GM12878 (cell line): ENCODE measurements around the gene ETNK2. TPM values are rescaled to one million over a fixed set of nuclear protein-coding genes. Genes with fewer than 3 reads are reported as not detected.

Experiments used
- ATAC-seq: fragments of 200-7000 bp; cut with Tn5 transposase; 3 replicates; pipeline ENCODE4 v1.9.1; 2020; ENCODE audit warnings: mild to moderate bottlenecking, moderate library complexity
- BruUV-seq: library from RNA; stranded (reverse); fragments of 400-500 nt; replicated peaks from 2 replicates; lab custom pipeline; 2021; lab: Mats Ljungman, UMichigan
- CTCF ChIA-PET: fragments of 300-600 bp; sonication (Branson Sonifier 250); formaldehyde crosslinking; extraction: SDS; loops from one replicate; lab custom pipeline; 2021; ENCODE audit warnings: inconsistent platforms; lab: Yijun Ruan, JAX
- POLR2A ChIA-PET: fragments of 350-600 bp; formaldehyde crosslinking; extraction: SDS; loops from one replicate; lab custom pipeline; 2021; ENCODE audit warnings: inconsistent platforms; lab: Charles Lee
- RAD21 ChIA-PET: fragments of 300-600 bp; sonication (Branson Sonifier 250); formaldehyde crosslinking; loops from one replicate; lab custom pipeline; 2023; ENCODE audit warnings: antibody characterized with exemption; ENCODE audit not compliant: unreplicated experiment; lab: Charles Lee
- SMC1A ChIA-PET: fragments of 300-600 bp; sonication (Branson Sonifier 250); formaldehyde crosslinking; loops from one replicate; lab custom pipeline; 2023; ENCODE audit not compliant: unreplicated experiment, uncharacterized antibody; lab: Charles Lee
- DNase-seq: peaks from one replicate; pipeline ENCODE4 v3.0.0-alpha.2; 2011; ENCODE audit warnings: low read depth, low spot score
- FAIRE-seq: peaks from 3 replicates; lab custom pipeline; 2011; peaks lifted over from hg19 to GRCh38; lab: Jason Lieb, UNC
- H2AFZ ChIP-seq: 2 replicates; pipeline ENCODE4 v1.6.0; 2011; ENCODE audit warnings: low read depth, low read length, control low read depth; ENCODE audit not compliant: control insufficient read depth
- H3K27ac ChIP-seq: 2 replicates; pipeline ENCODE4 v1.5.1; 2011; ENCODE audit warnings: control low read depth; ENCODE audit not compliant: control insufficient read depth, insufficient read depth
- H3K27me3 ChIP-seq, 2 experiments: replicated peaks in 1 of 2; 2 replicates each; pipeline versions ENCODE4 v1.6.0 to v1.6.1; 2011; ENCODE audit warnings: low read length in 1 of 2; ENCODE audit not compliant: control insufficient read depth in 2 of 2, insufficient read depth in 2 of 2
- H3K36me3 ChIP-seq, 2 experiments: 2 replicates each; pipeline ENCODE4 v1.5.1; 2011; ENCODE audit warnings: low read length in 1 of 2; ENCODE audit not compliant: control insufficient read depth in 2 of 2, insufficient read depth in 2 of 2
- H3K4me1 ChIP-seq: 2 replicates; pipeline ENCODE4 v1.6.1; 2011; ENCODE audit warnings: mild to moderate bottlenecking, low read length, moderate library complexity, mixed read lengths; ENCODE audit not compliant: control insufficient read depth, insufficient read depth
- H3K4me2 ChIP-seq: 2 replicates; pipeline ENCODE4 v1.6.0; 2011; ENCODE audit warnings: control low read depth; ENCODE audit not compliant: control insufficient read depth, insufficient read depth
- H3K4me3 ChIP-seq: fragments of 200-600 bp; sonication (generic); 2 replicates; pipeline ENCODE4 v1.5.1; 2016
- H3K79me2 ChIP-seq: 2 replicates; pipeline ENCODE4 v1.6.0; 2011; ENCODE audit warnings: low read length; ENCODE audit not compliant: control insufficient read depth, insufficient read depth
- H3K9ac ChIP-seq: 2 replicates; pipeline ENCODE4 v1.8.0; 2011; ENCODE audit warnings: low read length, control low read depth, mixed read lengths; ENCODE audit not compliant: control insufficient read depth, insufficient read depth
- H3K9me3 ChIP-seq: replicated peaks from 3 replicates; pipeline ENCODE4 v1.5.1; 2011; ENCODE audit warnings: mild to moderate bottlenecking, low read length; ENCODE audit not compliant: control insufficient read depth, insufficient read depth
- H4K20me1 ChIP-seq: 2 replicates; pipeline ENCODE4 v1.6.0; 2011; ENCODE audit not compliant: control insufficient read depth, insufficient read depth
- BACH1 ChIP-seq: fragments of 450-650 bp; IDR thresholded peaks from 2 replicates; pipeline ENCODE4 v1.6.1; 2017; ENCODE audit warnings: mild to moderate bottlenecking, borderline replicate concordance
- IKZF1 ChIP-seq: fragments of 450-650 bp; conservative IDR thresholded peaks from 2 replicates; pipeline ENCODE4 v1.6.1; 2017; ENCODE audit warnings: antibody characterized with exemption, mild to moderate bottlenecking
- RAD21 ChIP-seq: IDR thresholded peaks from 2 replicates; pipeline ENCODE4 v1.6.1; 2011; ENCODE audit warnings: mild to moderate bottlenecking, low read depth, low read length, moderate library complexity; ENCODE audit not compliant: insufficient read depth
- SMARCA5 ChIP-seq: fragments of 450-650 bp; IDR thresholded peaks from 2 replicates; pipeline ENCODE4 v1.6.1; 2017; ENCODE audit warnings: mild to moderate bottlenecking
- SMC3 ChIP-seq: IDR thresholded peaks from 2 replicates; pipeline ENCODE4 v1.6.1; 2011; ENCODE audit warnings: low read length, improper control_type of control experiment, borderline replicate concordance
- SPI1 ChIP-seq: IDR thresholded peaks from 2 replicates; pipeline ENCODE4 v1.6.1; 2011; ENCODE audit warnings: low read depth, mild to moderate bottlenecking, low read length, moderate library complexity, borderline replicate concordance; ENCODE audit not compliant: insufficient read depth
- SUPT20H ChIP-seq: IDR thresholded peaks from 2 replicates; pipeline ENCODE4 v1.6.1; 2011; ENCODE audit warnings: low read depth, mild to moderate bottlenecking, low read length, moderate library complexity, borderline replicate concordance; ENCODE audit not compliant: control insufficient read depth
- WRNIP1 ChIP-seq: IDR thresholded peaks from 2 replicates; pipeline ENCODE4 v1.6.1; 2011; ENCODE audit warnings: low read depth, low read length, improper control_type of control experiment, borderline replicate concordance
- ZZZ3 ChIP-seq: IDR thresholded peaks from 2 replicates; pipeline ENCODE4 v1.6.1; 2011; ENCODE audit warnings: low read depth; ENCODE audit not compliant: control insufficient read depth, insufficient read length
- WGBS: methylation state at CpG from one replicate; pipeline ENCODE4 v1.1.6; 2016; ENCODE audit warnings: low lambda C conversion rate; ENCODE audit not compliant: insufficient replicate concordance, insufficient coverage; ENCODE audit errors: missing lambda C conversion rate; 5-methylcytosine and 5-hydroxymethylcytosine counted together
- in situ Hi-C: fragments of 300-500 bp; cut with MboI; formaldehyde crosslinking; loops from 9 replicates; pipeline ENCODE4 v1.14.3; 2018; ENCODE audit warnings: mixed read lengths
- intact Hi-C: fragments of 100-400 bp; cut with micrococcal nuclease; formaldehyde crosslinking; loops from one replicate; pipeline ENCODE4 v1.14.2; 2022; ENCODE audit not compliant: unreplicated experiment
- polyA plus RNA-seq, 11 experiments: library from polyadenylated mRNA; depleted of rRNA in 4 of 11; unstranded in 6 of 11; stranded (reverse) in 5 of 11; fragments of >200 nt; fragmentation: Nextera tagmentation in 4 of 11; fragmentation: Illumina TruSeq in 1 of 11; extraction: Ambion mirVana in 4 of 11; extraction: Trizol in 1 of 11; gene quantifications; 1 replicate in 1 of 11; 2 replicates in 10 of 11; pipeline versions ENCODE4 v1.2.1 to v1.2.3, GENCODE V29; 2011 to 2016; ENCODE audit warnings: inconsistent platforms in 2 of 11, missing spikeins in 2 of 11, low read depth in 1 of 11
- total RNA-seq, 4 experiments: library from RNA; depleted of rRNA in 3 of 4; stranded (reverse); fragments of >200 nt in 3 of 4; fragmentation: Illumina TruSeq in 1 of 4; extraction: Trizol in 1 of 4; gene quantifications; 2 replicates each; pipeline versions ENCODE4 v1.2.1 to v1.2.3, GENCODE V29; 2013 to 2021
- TF ChIP-seq, protein P1 (sequence below): IDR thresholded peaks from 2 replicates; pipeline ENCODE4 v1.6.1; 2011; ENCODE audit warnings: borderline replicate concordance, low read depth, mild to moderate bottlenecking, moderate library complexity, mixed read lengths, low read length; ENCODE audit not compliant: insufficient read depth; ENCODE audit errors: extremely low read length
- TF ChIP-seq, protein P2 (sequence below): fragments of 450-650 bp; IDR thresholded peaks from 2 replicates; pipeline ENCODE4 v1.6.1; 2014; ENCODE audit warnings: mild to moderate bottlenecking
- TF ChIP-seq, protein P3 (sequence below): fragments of 450-650 bp; formaldehyde crosslinking; IDR thresholded peaks from 2 replicates; pipeline ENCODE4 v1.4.0; 2022; ENCODE audit warnings: mild to moderate bottlenecking, moderate library complexity
- TF ChIP-seq, protein P4 (sequence below): IDR thresholded peaks from 2 replicates; pipeline ENCODE4 v1.6.1; 2011; ENCODE audit warnings: low read depth, low read length, improper control_type of control experiment, borderline replicate concordance

The ETNK2 gene
- total and polyA plus RNA-seq, 10 of the 15 experiments (the other 5 are each of a cell fraction or from before 2014, with no cell fraction given), result 0.14 TPM; not detected in 9

DNA sequence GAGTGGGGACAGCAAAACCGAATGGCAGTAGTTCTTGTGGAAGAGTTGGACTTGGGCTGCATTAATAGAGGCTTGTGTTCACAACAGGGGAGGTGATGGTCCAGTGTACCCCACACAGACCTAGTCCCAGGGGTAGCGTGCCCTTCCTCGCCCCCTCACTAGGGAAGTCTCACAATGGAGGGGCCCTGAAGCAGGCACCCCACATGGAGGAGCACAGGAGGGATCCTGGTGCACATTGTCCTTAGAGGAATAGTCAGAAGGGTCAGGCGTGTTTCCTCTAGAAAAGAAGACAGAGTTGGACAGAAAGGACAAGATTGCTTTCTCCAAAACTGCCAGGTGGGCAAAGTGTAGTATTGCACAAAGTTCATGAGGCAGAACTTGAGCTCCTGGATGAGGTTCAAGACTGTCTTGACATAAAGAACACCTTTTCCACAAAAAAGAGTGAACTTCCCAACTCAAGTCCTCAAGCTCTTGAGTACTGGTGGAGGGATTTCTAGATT lies 23.3 kb downstream of the ETNK2 start (continued):
- TF ChIP-seq ZZZ3 (no peak), SMARCA5 (no peak)
- TF ChIP-seq, protein P1, sequence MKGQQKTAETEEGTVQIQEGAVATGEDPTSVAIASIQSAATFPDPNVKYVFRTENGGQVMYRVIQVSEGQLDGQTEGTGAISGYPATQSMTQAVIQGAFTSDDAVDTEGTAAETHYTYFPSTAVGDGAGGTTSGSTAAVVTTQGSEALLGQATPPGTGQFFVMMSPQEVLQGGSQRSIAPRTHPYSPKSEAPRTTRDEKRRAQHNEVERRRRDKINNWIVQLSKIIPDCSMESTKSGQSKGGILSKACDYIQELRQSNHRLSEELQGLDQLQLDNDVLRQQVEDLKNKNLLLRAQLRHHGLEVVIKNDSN, result no peak

DNA sequence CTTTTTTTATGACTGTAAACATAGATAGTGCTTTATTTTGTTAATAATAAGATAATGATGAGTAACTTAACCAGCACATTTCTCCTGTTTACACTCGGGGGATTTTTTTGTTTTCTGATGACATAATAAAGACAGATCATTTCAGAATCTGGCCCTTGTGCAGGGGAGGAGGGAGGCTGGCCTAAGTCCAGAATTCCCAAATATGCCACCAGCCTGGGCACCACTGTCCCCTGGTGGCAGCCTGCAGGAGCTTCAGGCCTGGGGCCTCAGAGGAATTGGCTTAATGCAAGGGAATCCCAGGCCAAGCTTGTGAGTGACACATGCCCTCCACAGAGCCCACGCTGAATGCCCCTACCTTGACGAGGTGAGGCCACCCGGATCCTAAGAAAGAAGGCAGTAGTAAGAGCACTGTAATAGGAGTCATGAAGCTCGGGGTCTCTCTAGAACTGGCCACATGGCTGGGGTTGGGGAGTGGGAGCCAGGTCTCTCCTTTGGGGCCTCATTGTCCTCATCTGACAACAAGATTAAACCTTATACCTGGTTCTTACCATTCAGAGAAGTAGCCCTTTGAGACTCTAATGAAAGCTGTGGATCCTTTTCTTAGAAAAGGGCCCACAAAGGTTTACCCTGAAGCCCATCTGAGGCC lies 24.1 kb downstream of the ETNK2 start:
- Histone ChIP-seq H3K4me1 (no peaks in the 10 kb centered on the region), H3K9ac (no peak overlapping the region), H3K36me3 (no peaks in the 10 kb centered on the region), H3K9me3 (no peaks in the 10 kb centered on the region), H3K4me2 (no peak overlapping the region), H3K27me3 (no peaks in the 10 kb centered on the region; a peak in 1 of 4 replicates), H3K79me2 (no peaks in the 10 kb centered on the region), H2AFZ (no peak overlapping the region), H3K27ac (no peak overlapping the region), H3K4me3 (no peak overlapping the region), H4K20me1 (no peaks in the 10 kb centered on the region)
- ATAC-seq (peak; percentile 43), DNase-seq (no peak), FAIRE-seq (no peak)
- POLR2A ChIA-PET, result interaction anchor here (1.4 kb wide), 1 partner anchor 255 kb away, joined by 4 read pairs; no protein-coding TSS in a partner anchor
- RAD21 ChIA-PET, result interaction anchor here (1.1 to 4.1 kb wide), 8 partner anchors 17 to 268 kb away, joined by 3 to 54 read pairs (median 9); partner anchors contain the start of gene SNRPE
- WGBS, result 7% methylated on average over 5 of the region's 5 CpGs
- SMC1A ChIA-PET, result interaction anchor here (0.6 to 4.3 kb wide), 10 partner anchors 21 to 317 kb away, joined by 3 to 55 read pairs (median 6); partner anchors contain the start of gene SNRPE
- CTCF ChIA-PET, result interaction anchor here (0.8 to 7.8 kb wide), 20 partner anchors 9 to 502 kb away, joined by 3 to 121 read pairs (median 4); partner anchors contain the start of gene SNRPE
- in situ Hi-C loops, result loop anchor here (5.0 kb wide), 1 partner anchor 265 kb away; the partner anchor contains the start of gene SNRPE
- intact Hi-C loops, result no loop called here
- no TSS peak for BruUV-seq
- TF ChIP-seq BACH1 (no peak), IKZF1 (peak; percentile 27; the same call in 1 of the 2 replicates), SUPT20H (no peak), SPI1 (no peak), SMC3 (peak; percentile 48; the same call in 1 of the 2 replicates), WRNIP1 (no peak), RAD21 (peak; percentile 48)
- TF ChIP-seq, protein P2, sequence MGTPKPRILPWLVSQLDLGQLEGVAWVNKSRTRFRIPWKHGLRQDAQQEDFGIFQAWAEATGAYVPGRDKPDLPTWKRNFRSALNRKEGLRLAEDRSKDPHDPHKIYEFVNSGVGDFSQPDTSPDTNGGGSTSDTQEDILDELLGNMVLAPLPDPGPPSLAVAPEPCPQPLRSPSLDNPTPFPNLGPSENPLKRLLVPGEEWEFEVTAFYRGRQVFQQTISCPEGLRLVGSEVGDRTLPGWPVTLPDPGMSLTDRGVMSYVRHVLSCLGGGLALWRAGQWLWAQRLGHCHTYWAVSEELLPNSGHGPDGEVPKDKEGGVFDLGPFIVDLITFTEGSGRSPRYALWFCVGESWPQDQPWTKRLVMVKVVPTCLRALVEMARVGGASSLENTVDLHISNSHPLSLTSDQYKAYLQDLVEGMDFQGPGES, result no peak
- TF ChIP-seq, protein P3, sequence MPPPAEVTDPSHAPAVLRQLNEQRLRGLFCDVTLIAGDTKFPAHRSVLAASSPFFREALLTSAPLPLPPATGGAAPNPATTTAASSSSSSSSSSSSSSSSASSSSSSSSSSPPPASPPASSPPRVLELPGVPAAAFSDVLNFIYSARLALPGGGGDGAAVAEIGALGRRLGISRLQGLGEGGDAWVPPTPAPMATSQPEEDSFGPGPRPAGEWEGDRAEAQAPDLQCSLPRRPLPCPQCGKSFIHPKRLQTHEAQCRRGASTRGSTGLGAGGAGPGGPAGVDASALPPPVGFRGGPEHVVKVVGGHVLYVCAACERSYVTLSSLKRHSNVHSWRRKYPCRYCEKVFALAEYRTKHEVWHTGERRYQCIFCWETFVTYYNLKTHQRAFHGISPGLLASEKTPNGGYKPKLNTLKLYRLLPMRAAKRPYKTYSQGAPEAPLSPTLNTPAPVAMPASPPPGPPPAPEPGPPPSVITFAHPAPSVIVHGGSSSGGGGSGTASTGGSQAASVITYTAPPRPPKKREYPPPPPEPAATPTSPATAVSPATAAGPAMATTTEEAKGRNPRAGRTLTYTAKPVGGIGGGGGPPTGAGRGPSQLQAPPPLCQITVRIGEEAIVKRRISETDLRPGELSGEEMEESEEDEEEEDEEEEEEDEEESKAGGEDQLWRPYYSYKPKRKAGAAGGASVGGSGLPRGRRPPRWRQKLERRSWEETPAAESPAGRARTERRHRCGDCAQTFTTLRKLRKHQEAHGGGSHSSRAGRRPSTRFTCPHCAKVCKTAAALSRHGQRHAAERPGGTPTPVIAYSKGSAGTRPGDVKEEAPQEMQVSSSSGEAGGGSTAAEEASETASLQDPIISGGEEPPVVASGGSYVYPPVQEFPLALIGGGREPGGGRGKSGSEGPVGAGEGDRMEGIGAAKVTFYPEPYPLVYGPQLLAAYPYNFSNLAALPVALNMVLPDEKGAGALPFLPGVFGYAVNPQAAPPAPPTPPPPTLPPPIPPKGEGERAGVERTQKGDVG (CRISPR knock-in tag), result no peak
- TF ChIP-seq, protein P4, sequence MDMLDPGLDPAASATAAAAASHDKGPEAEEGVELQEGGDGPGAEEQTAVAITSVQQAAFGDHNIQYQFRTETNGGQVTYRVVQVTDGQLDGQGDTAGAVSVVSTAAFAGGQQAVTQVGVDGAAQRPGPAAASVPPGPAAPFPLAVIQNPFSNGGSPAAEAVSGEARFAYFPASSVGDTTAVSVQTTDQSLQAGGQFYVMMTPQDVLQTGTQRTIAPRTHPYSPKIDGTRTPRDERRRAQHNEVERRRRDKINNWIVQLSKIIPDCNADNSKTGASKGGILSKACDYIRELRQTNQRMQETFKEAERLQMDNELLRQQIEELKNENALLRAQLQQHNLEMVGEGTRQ, result no peak
